H1 (cell line): ENCODE measurements around the gene ABCA13. TPM values are rescaled to one million over a fixed set of nuclear protein-coding genes. Genes with fewer than 3 reads are reported as not detected.

ENCODE experiments used
- CTCF ChIA-PET: fragments of 300-600 bp; sonication (Branson Sonifier 250); formaldehyde crosslinking; loops from one replicate; lab custom pipeline; 2021; ENCODE audit not compliant: partially characterized antibody; lab: Charles Lee
- POLR2A ChIA-PET: fragments of 300-600 bp; sonication (Branson Sonifier 250); formaldehyde crosslinking; loops from one replicate; lab custom pipeline; 2021; ENCODE audit warnings: inconsistent platforms; ENCODE audit not compliant: partially characterized antibody; lab: Charles Lee
- DNase-seq, 2 experiments: peaks; one replicate each; pipeline versions ENCODE4 v3.0.0 to v3.0.0-alpha.2; 2010 to 2022; ENCODE audit warnings: low spot score in 2 of 2, low read depth in 1 of 2, mixed read lengths in 1 of 2
- FAIRE-seq: peaks from 2 replicates; lab custom pipeline; 2011; peaks lifted over from hg19 to GRCh38; lab: Jason Lieb, UNC
- H2AFZ ChIP-seq: 2 replicates; pipeline ENCODE4 v1.8.1; 2012; ENCODE audit warnings: low read length, inconsistent platforms
- H2AK5ac ChIP-seq: 2 replicates; pipeline ENCODE4 v1.6.1; 2013; ENCODE audit warnings: low read depth, low read length
- H2BK120ac ChIP-seq: replicated peaks from 2 replicates; pipeline ENCODE3; 2013; ENCODE audit warnings: low read depth, low read length, inconsistent platforms
- H2BK12ac ChIP-seq: 2 replicates; pipeline ENCODE4 v1.6.1; 2013; ENCODE audit warnings: low read depth, low read length
- H2BK15ac ChIP-seq: 2 replicates; pipeline ENCODE4 v1.6.1; 2013; ENCODE audit warnings: low read length
- H2BK20ac ChIP-seq: 2 replicates; pipeline ENCODE4 v1.6.1; 2013; ENCODE audit warnings: low read length
- H2BK5ac ChIP-seq: 2 replicates; pipeline ENCODE4 v1.6.1; 2013; ENCODE audit warnings: low read depth, low read length
- H3K14ac ChIP-seq: 2 replicates; pipeline ENCODE4 v1.6.1; 2013; ENCODE audit warnings: inconsistent platforms; ENCODE audit not compliant: insufficient read length
- H3K18ac ChIP-seq: 2 replicates; pipeline ENCODE4 v1.6.1; 2013; ENCODE audit warnings: low read length; ENCODE audit errors: extremely low read depth
- H3K23ac ChIP-seq: 2 replicates; pipeline ENCODE4 v1.6.1; 2013; ENCODE audit warnings: inconsistent platforms; ENCODE audit not compliant: insufficient read length
- H3K23me2 ChIP-seq: 2 replicates; pipeline ENCODE4 v1.6.1; 2013; ENCODE audit warnings: low read depth, low read length
- H3K27ac ChIP-seq: 2 replicates; pipeline ENCODE4 v1.6.1; 2011; ENCODE audit warnings: low read depth, low read length, inconsistent platforms
- H3K27me3 ChIP-seq, 4 experiments: replicated peaks in 1 of 4; 1 replicate in 1 of 4; 2 replicates in 3 of 4; pipeline versions ENCODE4 v1.6.1 to v1.8.1; 2011 to 2013; ENCODE audit warnings: low read length in 3 of 4, mild to moderate bottlenecking in 3 of 4, inconsistent platforms in 2 of 4, mixed read lengths in 2 of 4, moderate library complexity in 1 of 4; ENCODE audit not compliant: control insufficient read depth in 3 of 4, insufficient read depth in 3 of 4; ENCODE audit errors: extremely low read depth in 1 of 4
- H3K36me3 ChIP-seq, 4 experiments: 2 replicates each; pipeline versions ENCODE4 v1.6.1 to v1.8.1; 2011 to 2013; ENCODE audit warnings: mild to moderate bottlenecking in 4 of 4, low read length in 3 of 4, moderate library complexity in 2 of 4, control low read depth in 1 of 4, inconsistent platforms in 1 of 4; ENCODE audit not compliant: insufficient read depth in 4 of 4, control insufficient read depth in 2 of 4
- H3K4ac ChIP-seq: replicated peaks from 2 replicates; pipeline ENCODE3; 2013; ENCODE audit warnings: low read length, low read depth, mixed read lengths, inconsistent platforms; ENCODE audit not compliant: insufficient read length
- H3K4me1 ChIP-seq, 4 experiments: replicated peaks in 1 of 4; 1 replicate in 1 of 4; 2 replicates in 3 of 4; pipeline versions ENCODE4 v1.6.1 to v1.8.1; 2011 to 2013; ENCODE audit warnings: low read length in 3 of 4, inconsistent platforms in 2 of 4, mixed read lengths in 1 of 4; ENCODE audit not compliant: insufficient read depth in 4 of 4, control insufficient read depth in 3 of 4
- H3K4me2 ChIP-seq, 2 experiments: 2 replicates each; pipeline versions ENCODE4 v1.6.1 to v1.8.1; 2011 to 2013; ENCODE audit warnings: low read depth in 2 of 2, low read length in 2 of 2, control low read depth in 1 of 2, inconsistent platforms in 1 of 2, mild to moderate bottlenecking in 1 of 2; ENCODE audit not compliant: insufficient read depth in 1 of 2
- H3K4me3 ChIP-seq, 4 experiments: fragments of 200-600, 300-600 bp in 1 of 4; sonication (generic), shearing (Covaris generic), sonication (Bioruptor Twin) in 1 of 4; 2 replicates each; pipeline versions ENCODE4 v1.5.1 to v1.8.1; 2011 to 2016; ENCODE audit warnings: low read length in 4 of 4, low read depth in 3 of 4, control low read depth in 2 of 4, inconsistent platforms in 2 of 4, mild to moderate bottlenecking in 2 of 4, mixed read lengths in 1 of 4, moderate library complexity in 1 of 4; ENCODE audit not compliant: insufficient read depth in 2 of 4; ENCODE audit errors: extremely low read depth in 1 of 4
- H3K56ac ChIP-seq: replicated peaks from 2 replicates; pipeline ENCODE3; 2013; ENCODE audit warnings: low read depth, mild to moderate bottlenecking, mixed read lengths, low read length, inconsistent platforms; ENCODE audit not compliant: insufficient read length
- H3K79me1 ChIP-seq: 2 replicates; pipeline ENCODE4 v1.6.1; 2013; ENCODE audit warnings: low read depth, low read length, control low read depth
- H3K79me2 ChIP-seq, 2 experiments: 2 replicates each; pipeline versions ENCODE4 v1.6.1 to v1.8.1; 2012 to 2013; ENCODE audit warnings: low read length in 2 of 2, mild to moderate bottlenecking in 2 of 2, inconsistent platforms in 1 of 2; ENCODE audit not compliant: insufficient read depth in 2 of 2, control insufficient read depth in 1 of 2
- H3K9ac ChIP-seq, 4 experiments: replicated peaks in 1 of 4; 1 replicate in 1 of 4; 2 replicates in 3 of 4; pipeline versions ENCODE4 v1.6.1 to v1.8.1; 2011 to 2013; ENCODE audit warnings: low read depth in 3 of 4, low read length in 3 of 4, control low read depth in 2 of 4, mild to moderate bottlenecking in 2 of 4, moderate library complexity in 2 of 4, inconsistent platforms in 1 of 4; ENCODE audit errors: extremely low read depth in 1 of 4
- H3K9me3 ChIP-seq, 2 experiments: 2 replicates each; pipeline versions ENCODE4 v1.6.1 to v1.8.1; 2012 to 2013; ENCODE audit warnings: mild to moderate bottlenecking in 2 of 2, moderate library complexity in 2 of 2, control low read depth in 1 of 2, inconsistent platforms in 1 of 2, low read depth in 1 of 2, low read length in 1 of 2, mixed read lengths in 1 of 2; ENCODE audit not compliant: insufficient read depth in 2 of 2
- H4K20me1 ChIP-seq, 2 experiments: replicated peaks in 1 of 2; 2 replicates each; pipeline versions ENCODE3 to v1.8.1; 2011 to 2013; ENCODE audit warnings: inconsistent platforms in 2 of 2, low read length in 2 of 2, mild to moderate bottlenecking in 1 of 2; ENCODE audit not compliant: insufficient read depth in 2 of 2, control insufficient read depth in 1 of 2
- H4K5ac ChIP-seq: 2 replicates; pipeline ENCODE4 v1.6.1; 2013; ENCODE audit warnings: low read length, low read depth, mixed read lengths, inconsistent platforms; ENCODE audit not compliant: insufficient read length
- H4K8ac ChIP-seq: 2 replicates; pipeline ENCODE4 v1.8.0; 2013; ENCODE audit warnings: mild to moderate bottlenecking, moderate library complexity, low read length, inconsistent platforms; ENCODE audit not compliant: insufficient read depth; ENCODE audit errors: extremely low read depth
- H4K91ac ChIP-seq: replicated peaks from 2 replicates; pipeline ENCODE3; 2013; ENCODE audit warnings: low read length, mixed read lengths, inconsistent platforms; ENCODE audit not compliant: insufficient read length
- ASH2L ChIP-seq: fragments of 200-600, 300-600 bp; sonication (generic); IDR thresholded peaks from one replicate; pipeline ENCODE4 v1.7.1; 2017; ENCODE audit warnings: low read length
- CEBPB ChIP-seq: IDR thresholded peaks from 2 replicates; pipeline ENCODE4 v1.6.1; 2012; ENCODE audit warnings: low read depth, low read length
- GABPA ChIP-seq: IDR thresholded peaks from 2 replicates; pipeline ENCODE4 v1.6.1; 2011; ENCODE audit warnings: mild to moderate bottlenecking, low read length, moderate library complexity, borderline replicate concordance; ENCODE audit not compliant: insufficient read depth
- GTF2F1 ChIP-seq: IDR thresholded peaks from 2 replicates; pipeline ENCODE4 v1.6.1; 2012; ENCODE audit warnings: low read depth, low read length, improper control_type of control experiment, borderline replicate concordance
- PHF8 ChIP-seq: fragments of 200-600 bp; sonication (generic); conservative IDR thresholded peaks from 2 replicates; pipeline ENCODE4 v1.7.1; 2012; ENCODE audit warnings: low read depth, mild to moderate bottlenecking, inconsistent platforms, low read length, moderate library complexity
- RFX5 ChIP-seq: IDR thresholded peaks from 2 replicates; pipeline ENCODE4 v1.6.1; 2011; ENCODE audit warnings: low read depth, low read length, improper control_type of control experiment, borderline replicate concordance
- RNF2 ChIP-seq: fragments of 200-900, 300-1000 bp; sonication (generic); IDR thresholded peaks from 2 replicates; pipeline ENCODE4 v1.7.1; 2016; ENCODE audit warnings: borderline replicate concordance, low read depth, mild to moderate bottlenecking, antibody characterized with exemption, low read length; ENCODE audit not compliant: poor library complexity, severe bottlenecking; ENCODE audit errors: missing control alignments
- RXRA ChIP-seq: IDR thresholded peaks from 2 replicates; pipeline ENCODE4 v1.6.1; 2011; ENCODE audit warnings: low read depth, mild to moderate bottlenecking, low read length, moderate library complexity; ENCODE audit not compliant: insufficient read depth
- SIN3A ChIP-seq, 2 experiments: IDR thresholded peaks in 1 of 2; conservative IDR thresholded peaks in 1 of 2; 2 replicates each; pipeline ENCODE4 v1.6.1; 2011 to 2012; ENCODE audit warnings: low read length in 2 of 2, improper control_type of control experiment in 1 of 2, low read depth in 1 of 2, mild to moderate bottlenecking in 1 of 2
- SIX5 ChIP-seq: IDR thresholded peaks from 2 replicates; pipeline ENCODE4 v1.6.1; 2011; ENCODE audit warnings: mild to moderate bottlenecking, low read depth, low read length
- SP1 ChIP-seq: IDR thresholded peaks from 2 replicates; pipeline ENCODE4 v1.6.1; 2011; ENCODE audit warnings: low read depth, low read length
- SP2 ChIP-seq: IDR thresholded peaks from 2 replicates; pipeline ENCODE4 v1.6.1; 2012; ENCODE audit warnings: mild to moderate bottlenecking, low read length, inconsistent platforms
- SRF ChIP-seq: IDR thresholded peaks from 2 replicates; pipeline ENCODE4 v1.6.1; 2011; ENCODE audit warnings: mild to moderate bottlenecking, low read depth, low read length, moderate library complexity
- YY1 ChIP-seq: IDR thresholded peaks from 2 replicates; pipeline ENCODE4 v1.6.1; 2011; ENCODE audit warnings: low read depth, mild to moderate bottlenecking, low read length
- WGBS, 2 experiments: shearing (Covaris generic) in 1 of 2; methylation state at CpG; one replicate each; pipeline versions ENCODE4 v1.1.6 to v1.1.7; 2013 to 2015; ENCODE audit warnings: low lambda C conversion rate in 2 of 2, mixed read lengths in 2 of 2, inconsistent platforms in 1 of 2, low coverage in 1 of 2, missing lambda C conversion rate in 1 of 2; ENCODE audit not compliant: insufficient replicate concordance in 2 of 2, insufficient coverage in 1 of 2, insufficient read length in 1 of 2; ENCODE audit errors: extremely low coverage in 1 of 2, missing lambda C conversion rate in 1 of 2; 5-methylcytosine and 5-hydroxymethylcytosine counted together
- polyA plus RNA-seq, 7 experiments: library from polyadenylated mRNA; depleted of rRNA in 3 of 7; stranded (reverse) in 5 of 7; unstranded in 2 of 7; fragments of >200 nt in 5 of 7; fragments of 200-250 nt in 2 of 7; gene quantifications; 1 replicate in 5 of 7; 2 replicates in 1 of 7; 4 replicates in 1 of 7; pipeline versions ENCODE4 v1.2.1 to v1.2.3, GENCODE V29; 2011 to 2013; ENCODE audit warnings: missing spikeins in 2 of 7, mixed read lengths in 2 of 7
- total RNA-seq: library from RNA; stranded (reverse); fragmentation: NEBNext Ultra II Directional; extraction: Animal tissue kit (Norgen Biotek cat#: 25700); gene quantifications from 2 replicates; pipeline ENCODE4 v1.2.1, GENCODE V29; 2021
- TF ChIP-seq, protein P1 (sequence below): IDR thresholded peaks from 2 replicates; pipeline ENCODE4 v1.6.1; 2012; ENCODE audit warnings: inconsistent platforms

ABCA13 gene
- total and polyA plus RNA-seq, 2 of the 8 experiments (the other 6 are each of a cell fraction or from before 2014, with no cell fraction given) = 0.07 to 0.09 TPM

DNA sequence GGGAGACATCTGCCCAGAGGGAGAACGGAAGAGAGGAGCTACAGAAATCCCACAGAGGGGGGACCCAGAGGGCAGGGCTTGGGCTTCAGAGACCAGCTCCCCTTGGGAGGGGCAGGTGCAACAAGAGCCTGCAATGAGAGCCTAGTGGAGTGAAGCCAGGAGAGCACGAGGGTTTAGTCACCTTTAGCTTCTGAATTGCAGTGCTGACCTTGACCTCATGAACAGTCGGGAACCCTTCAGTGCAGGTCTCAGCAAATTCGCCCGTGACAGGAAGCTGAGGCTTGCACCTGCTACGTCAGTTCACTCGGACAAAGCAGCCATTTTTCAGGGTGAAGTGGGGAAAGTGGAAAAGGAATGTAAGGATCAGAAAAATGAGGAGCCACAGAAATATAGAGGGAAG lies 446.2 kb downstream of the ABCA13 start:
- Histone ChIP-seq H2BK12ac (no peak overlapping the region), H2BK120ac (no peak overlapping the region), H2BK15ac (no peak overlapping the region), H3K4me2 (no peak overlapping the region), H3K36me3 (no peaks in the 10 kb centered on the region), H3K18ac (no peak overlapping the region), H3K4ac (no peak overlapping the region), H3K56ac (no peak overlapping the region), H3K14ac (no peak overlapping the region), H4K91ac (no peak overlapping the region), H3K27me3 (no peaks in the 10 kb centered on the region), H3K79me2 (no peaks in the 10 kb centered on the region), H3K4me3 (no peak overlapping the region), H2AFZ (no peak overlapping the region), H2BK20ac (no peak overlapping the region), H2AK5ac (no peak overlapping the region), H4K8ac (no peak overlapping the region), H3K23ac (no peak overlapping the region), H3K4me1 (no peaks in the 10 kb centered on the region), H3K79me1 (no peaks in the 10 kb centered on the region; the same call in 1 of the 2 replicates), H2BK5ac (no peak overlapping the region), H3K27ac (no peak overlapping the region), H3K23me2 (no peaks in the 10 kb centered on the region), H3K9ac (no peak overlapping the region), H3K9me3 (no peaks in the 10 kb centered on the region), H4K20me1 (no peaks in the 10 kb centered on the region), H4K5ac (no peak overlapping the region)
- POLR2A ChIA-PET = no interaction called here
- no peak for DNase-seq
- FAIRE-seq = no peak
- CTCF ChIA-PET = interaction anchor here (1.0 kb wide), 1 partner anchor 274 kb away, joined by 4 read pairs; no protein-coding TSS in a partner anchor
- 93% methylated on average over 7 of the region's 7 CpGs; no CpG with 5 or more reads in 1 of the 2 experiments for WGBS, 2 experiments
- TF ChIP-seq SP1 (no peak), SIX5 (no peak), PHF8 (no peak), YY1 (no peak), ASH2L (no peak), SIN3A (conservative IDR thresholded peaks at IDR 0.05 in 1 of 2, IDR thresholded peaks at IDR 0.05 in 1 of 2; ENCODE audit: low read depth in 1 of 2, low read length in 2 of 2) (no peak), RXRA (no peak), RNF2 (no peak), GTF2F1 (no peak), CEBPB (no peak), GABPA (no peak), RFX5 (no peak), SRF (no peak), SP2 (no peak)
- TF ChIP-seq, protein P1, sequence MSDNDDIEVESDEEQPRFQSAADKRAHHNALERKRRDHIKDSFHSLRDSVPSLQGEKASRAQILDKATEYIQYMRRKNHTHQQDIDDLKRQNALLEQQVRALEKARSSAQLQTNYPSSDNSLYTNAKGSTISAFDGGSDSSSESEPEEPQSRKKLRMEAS = no peak
